Measurements from ENCODE around the gene ABHD17A. TPM values are rescaled to one million over a fixed set of nuclear protein-coding genes. Genes with fewer than 3 reads are reported as not detected.
A peak's percentile ranks its signal among the peaks of the same experiment; 100 is the strongest.

ABHD17A gene
- total RNA-seq, 1 experiment from 2014 or later = 47.5 TPM

- peak within 1 kb of the TSS; percentile 74 for H2BK120ac ChIP-seq (ENCODE audit: low read depth, low read length, poor library complexity, severe bottlenecking)
- H4K91ac ChIP-seq (ENCODE audit: insufficient read length, low read depth, low read length) = no peak within 1 kb of the TSS
- TF ChIP-seq, protein P1, sequence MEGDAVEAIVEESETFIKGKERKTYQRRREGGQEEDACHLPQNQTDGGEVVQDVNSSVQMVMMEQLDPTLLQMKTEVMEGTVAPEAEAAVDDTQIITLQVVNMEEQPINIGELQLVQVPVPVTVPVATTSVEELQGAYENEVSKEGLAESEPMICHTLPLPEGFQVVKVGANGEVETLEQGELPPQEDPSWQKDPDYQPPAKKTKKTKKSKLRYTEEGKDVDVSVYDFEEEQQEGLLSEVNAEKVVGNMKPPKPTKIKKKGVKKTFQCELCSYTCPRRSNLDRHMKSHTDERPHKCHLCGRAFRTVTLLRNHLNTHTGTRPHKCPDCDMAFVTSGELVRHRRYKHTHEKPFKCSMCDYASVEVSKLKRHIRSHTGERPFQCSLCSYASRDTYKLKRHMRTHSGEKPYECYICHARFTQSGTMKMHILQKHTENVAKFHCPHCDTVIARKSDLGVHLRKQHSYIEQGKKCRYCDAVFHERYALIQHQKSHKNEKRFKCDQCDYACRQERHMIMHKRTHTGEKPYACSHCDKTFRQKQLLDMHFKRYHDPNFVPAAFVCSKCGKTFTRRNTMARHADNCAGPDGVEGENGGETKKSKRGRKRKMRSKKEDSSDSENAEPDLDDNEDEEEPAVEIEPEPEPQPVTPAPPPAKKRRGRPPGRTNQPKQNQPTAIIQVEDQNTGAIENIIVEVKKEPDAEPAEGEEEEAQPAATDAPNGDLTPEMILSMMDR (conservative IDR thresholded peaks at IDR 0.05) = no peak
- H3K27me3 ChIP-seq (ENCODE audit: insufficient read depth, low read length) = no peaks in the 10 kb centered on the region
- H3K23me2 ChIP-seq (ENCODE audit: insufficient read length, low read depth, low read length, poor library complexity, severe bottlenecking) = peaks cover 6% of the 10 kb centered on the region
- no peak within 1 kb of the TSS for H4K8ac ChIP-seq (replicated peaks; ENCODE audit: insufficient read length, low read depth, low read length)
- no CpG with 5 or more reads among the region's 92 CpGs for WGBS (ENCODE audit: extremely low coverage, insufficient read length, low lambda C conversion rate)
- no peak within 1 kb of the TSS for H2AK5ac ChIP-seq (ENCODE audit: insufficient read length, low read length)
- H3K9ac ChIP-seq (ENCODE audit: extremely low read depth, insufficient read length, low read length) = peak within 1 kb of the TSS; percentile 35
- no peak within 1 kb of the TSS for H2AFZ ChIP-seq (ENCODE audit: low read length)
- H3K27me3 Mint-ChIP-seq (ENCODE audit: low read depth) = no peaks in the 10 kb centered on the region
- H3K23ac ChIP-seq (ENCODE audit: insufficient read length, low read depth, low read length) = no peak within 1 kb of the TSS
- peak within 1 kb of the TSS; percentile 85 for H3K18ac ChIP-seq (ENCODE audit: insufficient read length, low read depth, low read length)
- peak within 1 kb of the TSS; percentile 48 for H3K4me2 ChIP-seq (ENCODE audit: insufficient read depth, insufficient read length, low read length)
- 0 out of 2 replicates have a peak, but pooled peaks cover 2% of the 10 kb centered on the region for H3K4me1 ChIP-seq (ENCODE audit: insufficient read depth, low read length)
- DNase-seq = peak; percentile 100
- peak within 1 kb of the TSS; percentile 48 for H3K27ac ChIP-seq (ENCODE audit: insufficient read length, low read depth, low read length)
- H3T11ph ChIP-seq (ENCODE audit: low read length) = peak within 1 kb of the TSS; percentile 2
- no peaks in the 10 kb centered on the region for H4K20me1 ChIP-seq (ENCODE audit: control insufficient read depth, insufficient read depth, insufficient read length)
- peak within 1 kb of the TSS; percentile 86; the same call in 1 of the 2 replicates for H3K14ac ChIP-seq (ENCODE audit: insufficient read depth, low read length)
- no peak within 1 kb of the TSS; the same call in 1 of the 2 replicates for H3K4ac ChIP-seq (ENCODE audit: low read depth, low read length)
- no peak within 1 kb of the TSS for H3K56ac ChIP-seq (ENCODE audit: insufficient read length, low read depth, low read length)
- H3K27ac Mint-ChIP-seq = peak within 1 kb of the TSS; percentile 94 to 99 (median 95)
- no peak within 1 kb of the TSS for H2BK12ac ChIP-seq (ENCODE audit: insufficient read length, low read depth, low read length)
- H4K5ac ChIP-seq (ENCODE audit: insufficient read length, low read depth, low read length) = no peak within 1 kb of the TSS
- H3K9me3 ChIP-seq (ENCODE audit: control insufficient read depth, low read depth, low read length) = no peaks in the 10 kb centered on the region
- peak within 1 kb of the TSS; percentile 50 for H2BK20ac ChIP-seq (ENCODE audit: low read depth, low read length, poor library complexity, severe bottlenecking)
- peak within 1 kb of the TSS; percentile 78 to 89 for H3K4me3 Mint-ChIP-seq
- H2BK15ac ChIP-seq (ENCODE audit: low read depth, low read length) = no peak within 1 kb of the TSS
- H3K4me1 Mint-ChIP-seq = peaks cover 11 to 17% of the 10 kb centered on the region in 2 experiments
- H2BK5ac ChIP-seq (ENCODE audit: insufficient read length, low read length) = no peak within 1 kb of the TSS
- no peaks in the 10 kb centered on the region; a peak in 2 of 5 replicates for H3K9me3 Mint-ChIP-seq
- peaks cover 4% of the 10 kb centered on the region for H3K79me1 ChIP-seq (ENCODE audit: insufficient read depth, low read depth, low read length, poor library complexity, severe bottlenecking)
- H3K79me2 ChIP-seq (ENCODE audit: insufficient read depth, low read length) = peaks cover 16% of the 10 kb centered on the region; the same call in 1 of the 2 replicates
- H3K36me3 Mint-ChIP-seq (ENCODE audit: insufficient read depth in 1 of 3, low read depth in 3 of 3) = peaks cover 5 to 11% (median 8%) of the 10 kb centered on the region in 3 experiments; a peak in 6 of 7 replicates
Observed at GRCh38 chr19:1905110-1905862, 20.0 kb upstream of the ABHD17A start, which contains the start of the genes ADAT3 and SCAMP4. ADAT3 (plus strand) TSS chr19:1905399; CDS start chr19:1912048, 6,649 bp downstream. SCAMP4 (plus strand) TSS chr19:1905399; CDS start chr19:1915020, 9,621 bp downstream.
